ENCODE data around the gene TBR1.

The TBR1 gene

GRCh38 chr2:161379740-161380139 is 36.4 kb upstream of the TBR1 start:
- DNase-seq (ENCODE audit: low read depth in 2 of 2): no peak
- TF ChIP-seq, protein P1, sequence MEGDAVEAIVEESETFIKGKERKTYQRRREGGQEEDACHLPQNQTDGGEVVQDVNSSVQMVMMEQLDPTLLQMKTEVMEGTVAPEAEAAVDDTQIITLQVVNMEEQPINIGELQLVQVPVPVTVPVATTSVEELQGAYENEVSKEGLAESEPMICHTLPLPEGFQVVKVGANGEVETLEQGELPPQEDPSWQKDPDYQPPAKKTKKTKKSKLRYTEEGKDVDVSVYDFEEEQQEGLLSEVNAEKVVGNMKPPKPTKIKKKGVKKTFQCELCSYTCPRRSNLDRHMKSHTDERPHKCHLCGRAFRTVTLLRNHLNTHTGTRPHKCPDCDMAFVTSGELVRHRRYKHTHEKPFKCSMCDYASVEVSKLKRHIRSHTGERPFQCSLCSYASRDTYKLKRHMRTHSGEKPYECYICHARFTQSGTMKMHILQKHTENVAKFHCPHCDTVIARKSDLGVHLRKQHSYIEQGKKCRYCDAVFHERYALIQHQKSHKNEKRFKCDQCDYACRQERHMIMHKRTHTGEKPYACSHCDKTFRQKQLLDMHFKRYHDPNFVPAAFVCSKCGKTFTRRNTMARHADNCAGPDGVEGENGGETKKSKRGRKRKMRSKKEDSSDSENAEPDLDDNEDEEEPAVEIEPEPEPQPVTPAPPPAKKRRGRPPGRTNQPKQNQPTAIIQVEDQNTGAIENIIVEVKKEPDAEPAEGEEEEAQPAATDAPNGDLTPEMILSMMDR (IDR thresholded peaks at IDR 0.05; ENCODE audit: low read depth, low read length): no peak
- no peak overlapping the region for H3K4me3 ChIP-seq (replicated peaks in 1 of 2; ENCODE audit: low read depth in 2 of 2, low read length in 2 of 2)

DNA sequence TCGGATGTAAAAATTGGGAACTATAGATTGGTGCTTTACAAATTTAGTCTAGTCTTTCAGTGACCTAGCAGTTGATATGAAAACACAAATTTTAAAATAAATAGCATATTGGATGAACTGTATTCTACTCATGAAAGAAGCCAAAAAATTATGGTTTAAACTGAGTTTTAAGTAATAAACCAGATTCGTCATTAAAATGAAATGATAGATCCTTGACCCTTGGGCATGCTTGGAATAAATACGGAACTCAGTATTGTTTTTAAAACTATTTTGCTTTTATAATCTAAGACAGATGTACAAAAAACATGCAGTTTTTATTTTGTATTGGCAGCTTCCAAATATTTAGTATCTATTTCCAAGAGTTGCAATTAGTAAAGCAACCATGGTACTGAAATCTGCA is 34.6 kb upstream of the TBR1 start:
- TF ChIP-seq, protein P1 (IDR thresholded peaks at IDR 0.05; ENCODE audit: low read depth, low read length): no peak
- DNase-seq (ENCODE audit: low read depth in 2 of 2): no peak

DNA sequence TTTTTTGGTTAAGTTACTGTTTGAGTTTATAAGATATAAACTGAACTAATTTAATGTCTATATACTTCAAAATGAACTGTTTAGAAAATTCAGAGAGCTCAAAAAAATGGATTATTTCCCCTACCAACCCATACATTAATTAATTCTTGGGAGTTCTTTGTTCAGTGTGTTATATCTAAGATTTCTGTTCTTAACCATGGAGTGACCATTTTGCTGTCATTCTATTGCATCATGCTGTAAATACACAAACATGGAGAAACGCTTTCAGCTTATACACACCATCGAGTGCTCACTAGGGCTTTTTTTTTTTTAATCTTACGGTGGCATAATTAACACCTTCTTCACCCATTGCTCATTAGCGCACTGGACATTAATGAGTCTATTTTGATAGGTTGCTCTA is 33.4 kb upstream of the TBR1 start:
- TF ChIP-seq, protein P1 (IDR thresholded peaks at IDR 0.05; ENCODE audit: low read depth, low read length): no peak
- no peak for DNase-seq (ENCODE audit: low read depth in 2 of 2)
- H3K4me3 ChIP-seq (replicated peaks in 1 of 2; ENCODE audit: low read depth in 2 of 2, low read length in 2 of 2): no peak overlapping the region

More for the DNA sequence above, 34.6 kb upstream of the TBR1 start:
- no peak overlapping the region for H3K4me3 ChIP-seq (replicated peaks in 1 of 2; ENCODE audit: low read depth in 2 of 2, low read length in 2 of 2)

DNA sequence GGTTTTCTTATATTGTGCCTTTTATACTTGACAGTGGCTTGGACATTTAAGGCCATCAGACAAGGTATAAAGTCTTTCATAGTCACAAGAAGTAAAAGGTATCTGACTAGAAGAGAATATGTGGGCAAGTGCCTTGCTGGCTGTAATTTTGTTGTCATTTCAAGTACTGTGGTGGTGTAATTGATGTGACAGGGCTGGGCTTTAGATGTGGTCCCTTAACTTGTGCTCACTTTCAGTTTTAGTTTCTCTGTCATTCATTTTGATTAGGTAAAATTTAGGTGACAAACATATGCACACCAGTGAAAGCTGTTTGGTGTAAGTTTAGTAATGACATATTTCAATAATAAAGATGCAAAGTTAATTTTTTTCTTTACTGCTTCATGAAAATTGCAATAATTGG is 31.2 kb upstream of the TBR1 start:
- DNase-seq (ENCODE audit: low read depth in 2 of 2): no peak
- TF ChIP-seq, protein P1 (IDR thresholded peaks at IDR 0.05; ENCODE audit: low read depth, low read length): no peak
- H3K4me3 ChIP-seq (replicated peaks in 1 of 2; ENCODE audit: low read depth in 2 of 2, low read length in 2 of 2): no peak overlapping the region

GRCh38 chr2:161386228-161386824 is 29.8 kb upstream of the TBR1 start:
- H3K4me3 ChIP-seq (replicated peaks in 1 of 2; ENCODE audit: low read depth in 2 of 2, low read length in 2 of 2): no peak overlapping the region
- TF ChIP-seq, protein P1 (IDR thresholded peaks at IDR 0.05; ENCODE audit: low read depth, low read length): no peak
- DNase-seq (ENCODE audit: low read depth in 2 of 2): no peak

- TF ChIP-seq, protein P1 (IDR thresholded peaks at IDR 0.05; ENCODE audit: low read depth, low read length): no peak
- DNase-seq (ENCODE audit: low read depth in 2 of 2): no peak
- H3K4me3 ChIP-seq (replicated peaks in 1 of 2; ENCODE audit: low read depth in 2 of 2, low read length in 2 of 2): no peak overlapping the region
Observed at GRCh38 chr2:161388146-161388779, 27.8 kb upstream of the TBR1 start.
